ENCODE measurements around the gene CD96. TPM values are rescaled to one million over a fixed set of nuclear protein-coding genes. Genes with fewer than 3 reads are reported as not detected.
"Not testable (repeated sequence)": the region's sequence is repeated elsewhere in the genome, so short reads cannot be mapped to it uniquely, and the experiment has no call there.

Gene CD96
- total RNA-seq, 1 experiment from 2014 or later = 0.13 TPM

- DNase-seq (ENCODE audit: low read depth in 1 of 2, low spot score in 2 of 2) = peak; percentile 42 to 72
- Histone ChIP-seq H3K4me1 (replicated peaks) (peaks cover 51% of the 10 kb centered on the region), H3K9me3 (replicated peaks) (no peaks in the 10 kb centered on the region), H3K36me3 (no peaks in the 10 kb centered on the region), H3K4me3 (no peak overlapping the region), H3K27me3 (replicated peaks) (no peaks in the 10 kb centered on the region), H3K27ac (peak overlapping the region; percentile 53)
These were observed 3.3 kb upstream of the CD96 start for GRCh38 chr3:111538681-111539083.

DNA sequence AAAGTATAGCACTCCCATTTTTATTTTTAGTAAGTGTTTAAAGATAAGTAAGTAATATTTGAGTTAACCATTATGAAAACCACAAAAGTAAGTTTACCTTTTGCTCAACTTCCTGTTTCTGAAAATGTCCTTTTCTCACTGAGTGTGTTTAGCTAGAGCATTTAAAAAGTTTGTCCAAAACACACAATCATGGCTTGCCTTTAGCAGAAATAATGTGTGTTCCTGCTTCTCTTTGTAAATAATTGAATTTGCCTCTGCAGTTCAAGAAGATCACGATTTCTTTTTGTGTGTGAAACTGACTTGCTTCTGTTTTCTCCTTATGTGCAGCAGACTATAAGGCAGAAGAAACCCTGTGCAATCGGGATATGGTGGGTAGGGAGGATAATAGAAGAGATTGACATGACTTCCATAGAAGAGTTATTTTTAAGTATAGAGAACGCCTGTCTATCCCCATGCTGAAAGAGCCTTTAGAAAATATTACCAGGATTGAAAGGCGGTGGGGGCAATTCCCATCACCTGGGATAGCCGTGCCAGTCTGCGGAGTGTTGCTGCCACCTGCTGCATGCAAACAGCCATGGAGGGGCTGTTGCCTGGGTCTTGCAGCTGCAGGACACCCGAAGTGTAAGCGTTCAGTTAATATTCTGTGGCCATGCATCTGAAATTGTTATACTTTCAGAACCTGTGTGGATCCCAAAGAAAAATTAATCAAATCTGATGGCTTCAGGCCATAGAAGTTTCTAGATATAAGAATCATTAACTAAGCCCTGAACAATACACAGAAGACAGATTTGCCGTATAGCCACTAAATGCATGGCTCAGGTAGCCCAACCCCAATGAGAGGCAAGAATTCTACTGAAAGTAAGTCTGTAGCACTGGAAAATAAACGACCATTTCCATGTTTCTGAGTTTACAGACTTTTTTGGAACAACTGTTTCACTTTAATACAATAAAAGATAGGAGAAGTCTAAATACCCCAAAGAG, 2.4 kb upstream of the CD96 start:
- H3K27ac ChIP-seq = peak overlapping the region; percentile 53; the same call in 1 of the 2 replicates
- H3K4me1 ChIP-seq (replicated peaks) = peaks cover 46% of the 10 kb centered on the region
- H3K27me3 ChIP-seq (replicated peaks) = no peaks in the 10 kb centered on the region
- no peaks in the 10 kb centered on the region for H3K9me3 ChIP-seq (replicated peaks)
- H3K4me3 ChIP-seq = no peak overlapping the region
- H3K36me3 ChIP-seq = no peaks in the 10 kb centered on the region
- peak; percentile 58 to 69 for DNase-seq (ENCODE audit: low read depth in 1 of 2, low spot score in 2 of 2)

DNA sequence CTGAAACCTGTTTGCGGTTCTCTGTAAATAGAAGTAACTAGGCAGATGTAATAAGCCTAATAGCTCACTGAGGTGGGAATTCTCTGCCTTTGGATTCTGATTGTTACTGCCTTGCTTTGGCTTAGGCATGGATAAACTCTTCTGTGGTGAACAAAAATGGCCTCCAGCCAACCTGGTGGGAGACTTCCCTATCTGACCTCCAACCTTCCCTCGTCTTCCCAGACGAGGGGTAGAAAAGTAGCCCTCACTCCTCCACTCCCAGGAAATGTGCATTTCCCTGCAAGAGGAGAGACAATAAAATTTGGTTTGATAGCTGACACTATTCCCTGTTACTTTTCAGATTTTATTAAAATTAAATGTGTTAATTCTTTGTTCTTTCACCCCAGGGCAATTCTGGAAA, 606 bp upstream of the CD96 start:
- Histone ChIP-seq H3K27me3 (replicated peaks) (no peaks in the 10 kb centered on the region), H3K9me3 (replicated peaks) (no peaks in the 10 kb centered on the region), H3K4me3 (no peak overlapping the region), H3K4me1 (replicated peaks) (peaks cover 40% of the 10 kb centered on the region), H3K36me3 (no peaks in the 10 kb centered on the region), H3K27ac (peak overlapping the region; percentile 3; the same call in 1 of the 2 replicates)
- peak in 1 of 2 experiments; percentile 9 for DNase-seq (ENCODE audit: low read depth in 1 of 2, low spot score in 2 of 2)

- H3K4me1 ChIP-seq (replicated peaks) = peaks cover 43% of the 10 kb centered on the region
- no peak overlapping the region; the same call in 1 of the 2 replicates for H3K27ac ChIP-seq
- H3K27me3 ChIP-seq (replicated peaks) = no peaks in the 10 kb centered on the region
- no peak overlapping the region for H3K4me3 ChIP-seq
- DNase-seq (ENCODE audit: low read depth in 1 of 2, low spot score in 2 of 2) = no peak
- no peaks in the 10 kb centered on the region for H3K36me3 ChIP-seq
- no peaks in the 10 kb centered on the region for H3K9me3 ChIP-seq (replicated peaks)
These were observed 759 bp downstream of the CD96 start for GRCh38 chr3:111542611-111543300.

DNA sequence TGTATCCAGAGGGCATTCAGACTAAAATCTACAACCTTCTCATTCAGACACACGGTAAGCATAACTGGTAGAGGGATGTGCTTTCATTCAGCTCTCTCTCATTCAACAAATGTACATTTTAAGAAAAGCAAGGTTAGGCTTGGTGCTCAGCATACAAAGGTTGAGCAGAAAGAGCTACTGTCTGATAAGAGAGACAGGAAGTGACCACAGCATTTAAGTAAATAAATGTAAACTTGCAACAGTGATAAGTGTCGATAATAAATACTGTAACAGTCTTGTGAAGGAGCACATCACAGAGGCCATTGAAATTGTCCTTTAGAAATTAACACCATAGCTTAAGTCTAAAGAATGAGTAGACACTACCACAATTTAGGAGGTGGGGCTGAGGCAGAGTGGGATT, 3.4 kb downstream of the CD96 start:
- no peak overlapping the region for H3K4me3 ChIP-seq
- no peak for DNase-seq (ENCODE audit: low read depth in 1 of 2, low spot score in 2 of 2)

DNA sequence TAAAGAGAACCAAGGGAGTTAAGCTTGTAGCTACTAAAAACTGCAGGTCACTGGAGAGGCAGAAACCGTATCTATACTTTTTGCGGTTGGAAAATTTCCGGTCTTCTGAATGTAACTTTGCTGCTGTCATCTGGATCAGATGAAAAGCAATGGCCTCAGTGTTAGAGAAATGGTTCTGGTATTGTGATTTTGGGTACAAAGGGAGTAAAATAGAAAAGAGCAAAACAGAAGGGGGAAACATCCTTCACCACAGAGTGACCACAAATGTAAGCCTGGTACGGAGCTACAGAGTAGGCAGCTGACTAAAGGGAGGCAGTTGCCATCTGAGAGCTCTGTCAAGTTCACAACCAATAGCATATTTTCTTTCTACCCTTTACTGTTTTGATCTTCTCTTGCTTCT, 5.6 kb downstream of the CD96 start:
- H3K9me3 ChIP-seq (replicated peaks) = no peaks in the 10 kb centered on the region
- no peak for DNase-seq (ENCODE audit: low read depth in 1 of 2, low spot score in 2 of 2)
- H3K36me3 ChIP-seq = no peaks in the 10 kb centered on the region

More for the DNA sequence above, 3.4 kb downstream of the CD96 start:
- no peaks in the 10 kb centered on the region for H3K9me3 ChIP-seq (replicated peaks)
- no peaks in the 10 kb centered on the region for H3K27me3 ChIP-seq (replicated peaks)
- no peak overlapping the region for H3K27ac ChIP-seq
- H3K4me1 ChIP-seq (replicated peaks) = peaks cover 33% of the 10 kb centered on the region
- H3K36me3 ChIP-seq = no peaks in the 10 kb centered on the region

GRCh38 chr3:111548092-111548491, 6.1 kb downstream of the CD96 start:
- Histone ChIP-seq H3K27me3 (replicated peaks) (no peaks in the 10 kb centered on the region), H3K36me3 (no peaks in the 10 kb centered on the region), H3K4me3 (no peak overlapping the region), H3K27ac (no peak overlapping the region), H3K9me3 (replicated peaks) (no peaks in the 10 kb centered on the region), H3K4me1 (replicated peaks) (peaks cover 14% of the 10 kb centered on the region)
- no peak for DNase-seq (ENCODE audit: low read depth in 1 of 2, low spot score in 2 of 2)

More for the DNA sequence above, 5.6 kb downstream of the CD96 start:
- H3K27me3 ChIP-seq (replicated peaks) = no peaks in the 10 kb centered on the region
- no peak overlapping the region for H3K27ac ChIP-seq
- peaks cover 14% of the 10 kb centered on the region for H3K4me1 ChIP-seq (replicated peaks)
- H3K4me3 ChIP-seq = no peak overlapping the region

DNA sequence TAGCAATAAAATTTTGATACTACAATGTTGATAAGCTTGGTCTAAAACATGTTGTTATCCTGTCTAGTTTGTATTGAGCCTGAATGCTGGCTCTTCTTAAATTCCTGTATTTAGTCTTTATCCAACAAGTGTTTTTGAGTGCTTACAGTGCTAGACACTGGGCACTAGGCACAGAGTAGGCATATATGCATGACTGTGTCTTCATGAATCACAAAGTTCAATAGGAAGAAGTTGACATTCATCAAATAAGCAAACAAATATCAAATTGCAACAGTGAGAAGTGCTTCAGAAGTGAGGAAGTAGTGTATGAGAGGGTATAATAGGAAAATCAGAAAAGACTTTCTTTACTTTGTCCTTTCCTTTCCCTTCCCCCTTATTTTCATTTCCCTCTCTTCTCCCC, 6.8 kb downstream of the CD96 start:
- Histone ChIP-seq H3K36me3 (no peaks in the 10 kb centered on the region), H3K27me3 (replicated peaks) (no peaks in the 10 kb centered on the region), H3K9me3 (replicated peaks) (no peaks in the 10 kb centered on the region), H3K27ac (no peak overlapping the region), H3K4me1 (replicated peaks) (peaks cover 14% of the 10 kb centered on the region), H3K4me3 (no peak overlapping the region)
- no peak for DNase-seq (ENCODE audit: low read depth in 1 of 2, low spot score in 2 of 2)

- not testable (repeated sequence) for H3K4me3 ChIP-seq; DNase-seq (ENCODE audit: low read depth in 1 of 2, low spot score in 2 of 2); H3K9me3 ChIP-seq (replicated peaks); H3K36me3 ChIP-seq; H3K27ac ChIP-seq; H3K27me3 ChIP-seq (replicated peaks); H3K4me1 ChIP-seq (replicated peaks)
These were observed 19.9 kb downstream of the CD96 start for GRCh38 chr3:111561902-111562301.

DNA sequence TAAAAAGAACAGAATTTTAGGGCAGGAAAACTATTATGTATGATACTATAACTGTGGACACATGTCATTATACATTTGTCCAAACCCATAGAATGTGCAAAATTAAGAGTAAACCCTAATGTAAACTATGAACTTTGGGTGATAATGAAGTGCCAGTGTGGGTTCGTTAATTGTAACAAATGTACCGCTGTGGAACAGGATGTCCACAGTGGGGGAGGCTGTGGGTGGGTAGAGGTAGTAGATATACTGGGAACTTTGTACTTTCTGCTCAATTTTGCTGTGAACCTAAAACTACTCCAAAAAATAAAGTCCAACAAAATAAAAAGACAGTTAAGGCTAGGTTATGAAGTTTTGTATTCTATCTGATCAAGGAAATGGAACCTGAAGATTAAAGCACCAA, 24.8 kb downstream of the CD96 start:
- H3K36me3 ChIP-seq = no peaks in the 10 kb centered on the region
- no peaks in the 10 kb centered on the region for H3K9me3 ChIP-seq (replicated peaks)
- no peak overlapping the region for H3K4me3 ChIP-seq
- peaks cover 7% of the 10 kb centered on the region; the same call in 1 of the 2 replicates for H3K27me3 ChIP-seq (replicated peaks)
- no peak overlapping the region for H3K27ac ChIP-seq
- DNase-seq (ENCODE audit: low read depth in 1 of 2, low spot score in 2 of 2) = no peak
- no peaks in the 10 kb centered on the region for H3K4me1 ChIP-seq (replicated peaks)

- Histone ChIP-seq H3K9me3 (replicated peaks) (no peaks in the 10 kb centered on the region), H3K36me3 (no peaks in the 10 kb centered on the region), H3K27ac (no peak overlapping the region), H3K27me3 (replicated peaks) (peaks cover 7% of the 10 kb centered on the region; the same call in 1 of the 2 replicates), H3K4me3 (no peak overlapping the region), H3K4me1 (replicated peaks) (no peaks in the 10 kb centered on the region)
- DNase-seq (ENCODE audit: low read depth in 1 of 2, low spot score in 2 of 2) = no peak
These were observed 26.4 kb downstream of the CD96 start for GRCh38 chr3:111568355-111568754.

DNA sequence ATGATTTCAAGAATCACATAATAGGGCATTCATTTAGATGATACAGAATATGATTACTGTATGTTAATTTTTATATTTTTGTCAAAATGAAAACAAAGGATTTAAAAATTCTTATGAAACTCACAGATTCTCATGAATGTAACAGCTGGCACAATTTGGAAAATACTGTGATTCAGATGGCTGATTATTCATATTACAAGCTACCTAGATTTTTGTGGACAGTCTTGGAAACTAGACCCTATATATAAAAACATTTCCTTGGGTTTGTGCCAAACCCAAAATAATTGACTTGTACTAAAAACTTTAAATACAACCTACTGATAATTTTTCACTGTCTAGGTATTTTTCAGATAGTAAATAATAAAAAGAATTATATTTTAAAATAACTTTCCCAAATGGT, 26.9 kb downstream of the CD96 start:
- Histone ChIP-seq H3K27me3 (replicated peaks) (peaks cover 7% of the 10 kb centered on the region; the same call in 1 of the 2 replicates), H3K4me3 (no peak overlapping the region), H3K27ac (no peak overlapping the region), H3K9me3 (replicated peaks) (no peaks in the 10 kb centered on the region), H3K36me3 (no peaks in the 10 kb centered on the region), H3K4me1 (replicated peaks) (no peaks in the 10 kb centered on the region)
- DNase-seq (ENCODE audit: low read depth in 1 of 2, low spot score in 2 of 2) = no peak

GRCh38 chr3:111570404-111571030, 28.5 kb downstream of the CD96 start:
- no peak for DNase-seq (ENCODE audit: low read depth in 1 of 2, low spot score in 2 of 2)
- H3K27me3 ChIP-seq (replicated peaks) = no peaks in the 10 kb centered on the region
- no peak overlapping the region for H3K27ac ChIP-seq
- no peaks in the 10 kb centered on the region for H3K4me1 ChIP-seq (replicated peaks)
- no peak overlapping the region for H3K4me3 ChIP-seq
- no peaks in the 10 kb centered on the region for H3K36me3 ChIP-seq
- no peaks in the 10 kb centered on the region for H3K9me3 ChIP-seq (replicated peaks)
